GM18508 (cell line): Measurements from ENCODE around the gene COL15A1.
A peak's percentile ranks its signal among the peaks of the same experiment; 100 is the strongest.

Experiments
- ATAC-seq: cut with Tn5 transposase; IDR thresholded peaks from one replicate; pipeline ENCODE4 v1.9.1; 2021; ENCODE audit warnings: moderate number of reproducible peaks; ENCODE audit not compliant: insufficient read depth, unreplicated experiment

The COL15A1 gene

GRCh38 chr9:99049228-99049627 lies 105.5 kb downstream of the COL15A1 start:
- no peak for ATAC-seq

GRCh38 chr9:99049641-99050040 lies 105.9 kb downstream of the COL15A1 start:
- no peak for ATAC-seq

GRCh38 chr9:99050292-99050911 lies 106.7 kb downstream of the COL15A1 start:
- no peak for ATAC-seq

GRCh38 chr9:99050924-99051323 lies 107.2 kb downstream of the COL15A1 start:
- no peak for ATAC-seq

GRCh38 chr9:99051406-99051805 lies 107.7 kb downstream of the COL15A1 start:
- ATAC-seq = no peak

- ATAC-seq = no peak
Observed at GRCh38 chr9:99051851-99052250, 108.1 kb downstream of the COL15A1 start.

GRCh38 chr9:99052815-99053715 lies 109.4 kb downstream of the COL15A1 start:
- ATAC-seq = no peak

GRCh38 chr9:99054581-99054980 lies 110.9 kb downstream of the COL15A1 start:
- no peak for ATAC-seq

GRCh38 chr9:99055384-99055783 lies 111.7 kb downstream of the COL15A1 start:
- no peak for ATAC-seq

- ATAC-seq = no peak
Observed at GRCh38 chr9:99056186-99056585, 112.5 kb downstream of the COL15A1 start.

- ATAC-seq = no peak
Observed at GRCh38 chr9:99056886-99057664, 113.4 kb downstream of the COL15A1 start.

- peak; percentile 69 for ATAC-seq
Observed at GRCh38 chr9:99057665-99058625, 114.2 kb downstream of the COL15A1 start.

GRCh38 chr9:99058964-99059921 lies 115.5 kb downstream of the COL15A1 start:
- ATAC-seq = no peak

GRCh38 chr9:99060621-99061020 lies 116.9 kb downstream of the COL15A1 start:
- no peak for ATAC-seq

- no peak for ATAC-seq
Observed at GRCh38 chr9:99062549-99062948, 118.8 kb downstream of the COL15A1 start.

GRCh38 chr9:99063522-99063921 lies 119.8 kb downstream of the COL15A1 start:
- ATAC-seq = no peak

- no peak for ATAC-seq
Observed at GRCh38 chr9:99066571-99066970, 122.9 kb downstream of the COL15A1 start.

GRCh38 chr9:99069075-99069474 lies 125.4 kb downstream of the COL15A1 start:
- no peak for ATAC-seq

- ATAC-seq = no peak
Observed at GRCh38 chr9:99069546-99069945, 125.8 kb downstream of the COL15A1 start.
